Body of pancreas (tissue), 4 donors: ENCODE data around the gene GTPBP4. TPM values are rescaled to one million over a fixed set of nuclear protein-coding genes. Genes with fewer than 3 reads are reported as not detected.
A peak's percentile ranks its signal among the peaks of the same experiment; 100 is the strongest.

Experiments used
- ATAC-seq: fragments of 150-250 bp; one replicate; pipeline ENCODE4 v1.9.1; 2016
- DNase-seq, 4 donors: peaks; one replicate each; pipeline ENCODE4 v3.0.0-alpha.2; 2019
- H3K27ac ChIP-seq, 4 donors: fragments of 200-600 bp; sonication (generic); 1 replicate in 3 of 4; 2 replicates in 1 of 4; pipeline versions ENCODE4 v1.5.1 to v1.6.1; 2016 to 2019; ENCODE audit warnings: mild to moderate bottlenecking in 1 of 4, mixed read lengths in 1 of 4, moderate library complexity in 1 of 4
- H3K27me3 ChIP-seq, 2 donors: fragments of 200-600 bp; sonication (generic); one replicate each; pipeline ENCODE4 v1.6.0; 2016; ENCODE audit warnings: mild to moderate bottlenecking in 1 of 2
- H3K36me3 ChIP-seq, 2 donors: fragments of 200-600 bp; sonication (generic); replicated peaks in 1 of 2; 2 replicates each; pipeline ENCODE4 v1.5.1; 2016; ENCODE audit warnings: low read depth in 2 of 2; ENCODE audit not compliant: insufficient read depth in 1 of 2
- H3K4me1 ChIP-seq: fragments of 200-600 bp; sonication (generic); one replicate; pipeline ENCODE4 v1.6.0; 2016
- H3K4me3 ChIP-seq, 2 donors: fragments of 200-600 bp; sonication (generic); 1 replicate in 1 of 2; 2 replicates in 1 of 2; pipeline ENCODE4 v1.5.1; 2016 to 2019
- H3K9me3 ChIP-seq, 3 donors: fragments of 200-600 bp; sonication (generic); 1 replicate in 2 of 3; 2 replicates in 1 of 3; pipeline ENCODE4 v1.5.1; 2016
- POLR2A ChIP-seq, 3 donors: fragments of 450-650 bp; IDR thresholded peaks; one replicate each; pipeline ENCODE4 v1.6.1; 2016; ENCODE audit warnings: antibody characterized with exemption in 3 of 3, mild to moderate bottlenecking in 2 of 3
- WGBS, 2 donors: methylation state at CpG; one replicate each; pipeline ENCODE4 v1.1.5; 2017; 5-methylcytosine and 5-hydroxymethylcytosine counted together
- intact Hi-C: fragments of 100-400 bp; cut with DNase I; formaldehyde crosslinking; loops from one replicate; pipeline ENCODE4 v1.15.1; 2023
- total RNA-seq, 2 donors: library from RNA; depleted of rRNA; stranded (reverse); fragments of >200 nt; gene quantifications; one replicate each; pipeline ENCODE4 v1.1.0, GENCODE V29; 2016
- TF ChIP-seq, protein P1 (sequence below), 7 experiments: fragments of 450-650 bp in 4 of 7; fragments of 200-600 bp in 3 of 7; sonication (generic) in 3 of 7; IDR thresholded peaks; one replicate each; pipeline ENCODE4 v1.5.1; 2016 to 2019; ENCODE audit warnings: antibody characterized with exemption in 7 of 7

Gene GTPBP4
- total RNA-seq, 2 donors from 2014 or later: 8.3 to 20.4 TPM

- Histone ChIP-seq H3K9me3 (no peaks in the 10 kb centered on the region), H3K36me3 (no peaks in the 10 kb centered on the region), H3K4me1 (peaks cover 50% of the 10 kb centered on the region), H3K27ac (peak within 1 kb of the TSS; percentile 90 to 99 (median 98)), H3K4me3 (peak within 1 kb of the TSS; percentile 31 to 56), H3K27me3 (no peaks in the 10 kb centered on the region)
- TF ChIP-seq, protein P1, sequence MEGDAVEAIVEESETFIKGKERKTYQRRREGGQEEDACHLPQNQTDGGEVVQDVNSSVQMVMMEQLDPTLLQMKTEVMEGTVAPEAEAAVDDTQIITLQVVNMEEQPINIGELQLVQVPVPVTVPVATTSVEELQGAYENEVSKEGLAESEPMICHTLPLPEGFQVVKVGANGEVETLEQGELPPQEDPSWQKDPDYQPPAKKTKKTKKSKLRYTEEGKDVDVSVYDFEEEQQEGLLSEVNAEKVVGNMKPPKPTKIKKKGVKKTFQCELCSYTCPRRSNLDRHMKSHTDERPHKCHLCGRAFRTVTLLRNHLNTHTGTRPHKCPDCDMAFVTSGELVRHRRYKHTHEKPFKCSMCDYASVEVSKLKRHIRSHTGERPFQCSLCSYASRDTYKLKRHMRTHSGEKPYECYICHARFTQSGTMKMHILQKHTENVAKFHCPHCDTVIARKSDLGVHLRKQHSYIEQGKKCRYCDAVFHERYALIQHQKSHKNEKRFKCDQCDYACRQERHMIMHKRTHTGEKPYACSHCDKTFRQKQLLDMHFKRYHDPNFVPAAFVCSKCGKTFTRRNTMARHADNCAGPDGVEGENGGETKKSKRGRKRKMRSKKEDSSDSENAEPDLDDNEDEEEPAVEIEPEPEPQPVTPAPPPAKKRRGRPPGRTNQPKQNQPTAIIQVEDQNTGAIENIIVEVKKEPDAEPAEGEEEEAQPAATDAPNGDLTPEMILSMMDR (IDR thresholded peaks at IDR 0.05): no peak
- peak; percentile 71 to 84 (median 81) for TF ChIP-seq POLR2A (IDR thresholded peaks at IDR 0.05)
- ATAC-seq (peak; percentile 92), DNase-seq (peak; percentile 79 to 87 (median 81))
- WGBS, 2 donors: 0% methylated on average over 37 to 78 of the region's 87 CpGs
- intact Hi-C loops: no loop called here
Observed at GRCh38 chr10:1056326-1057105, 68.3 kb downstream of the GTPBP4 start, which contains the start of gene WDR37. WDR37 (plus strand) TSS chr10:1056385; CDS start chr10:1072156, 15,771 bp downstream.

GRCh38 chr10:1057106-1057657, 68.9 kb downstream of the GTPBP4 start:
- intact Hi-C loops: no loop called here
- Histone ChIP-seq H3K4me3 (peak overlapping the region; percentile 31 to 56), H3K36me3 (no peaks in the 10 kb centered on the region), H3K4me1 (peaks cover 44% of the 10 kb centered on the region), H3K27ac (peak overlapping the region; percentile 90 to 99 (median 98)), H3K9me3 (no peaks in the 10 kb centered on the region), H3K27me3 (no peaks in the 10 kb centered on the region)
- WGBS, 2 donors: 1 to 2% methylated on average over 10 to 26 of the region's 26 CpGs
- ATAC-seq (peak; percentile 2), DNase-seq (no peak)
- TF ChIP-seq, protein P1 (IDR thresholded peaks at IDR 0.05): no peak
- no peak for TF ChIP-seq POLR2A (IDR thresholded peaks at IDR 0.05)

DNA sequence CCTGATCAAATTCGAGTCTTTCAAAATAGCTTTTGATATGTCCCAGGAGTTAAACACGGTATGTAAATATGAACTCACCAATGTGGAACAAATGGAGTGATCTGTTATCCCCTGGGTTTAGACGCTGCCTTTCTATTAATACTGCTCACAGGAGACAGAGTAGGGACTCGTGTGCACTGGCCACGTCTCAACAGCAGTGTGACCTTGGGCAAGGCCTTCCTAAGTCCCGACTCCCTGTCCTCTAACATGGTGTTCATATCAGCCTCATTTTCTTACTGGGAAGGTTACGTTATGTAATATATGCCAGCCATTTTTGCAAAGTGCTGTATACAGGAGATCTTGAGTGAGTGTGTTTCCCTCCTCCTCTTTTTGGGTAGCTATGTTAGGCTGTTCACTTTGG, 69.8 kb downstream of the GTPBP4 start:
- Histone ChIP-seq H3K36me3 (no peaks in the 10 kb centered on the region), H3K27me3 (no peaks in the 10 kb centered on the region), H3K9me3 (no peaks in the 10 kb centered on the region), H3K4me1 (peaks cover 37% of the 10 kb centered on the region), H3K4me3 (no peak overlapping the region), H3K27ac (peak overlapping the region in 1 of 4 donors; percentile 15)
- DNase-seq: peak in 1 of 4 donors; percentile 39
- TF ChIP-seq, protein P1 (IDR thresholded peaks at IDR 0.05): no peak
- TF ChIP-seq POLR2A (IDR thresholded peaks at IDR 0.05): no peak
- intact Hi-C loops: no loop called here
- no peak for ATAC-seq
- WGBS, 2 donors: 19 to 21% methylated on average over 7 of the region's 7 CpGs

- whole genome bisulfite sequencing, 2 donors: 97% methylated on average over 6 to 8 of the region's 8 CpGs
- DNase-seq: no peak
- intact Hi-C loops: no loop called here
- H3K36me3 ChIP-seq: no peaks in the 10 kb centered on the region
- no peaks in the 10 kb centered on the region for H3K27me3 ChIP-seq
- ATAC-seq: no peak
- no peaks in the 10 kb centered on the region for H3K9me3 ChIP-seq
- H3K4me1 ChIP-seq: peaks cover 22% of the 10 kb centered on the region
- TF ChIP-seq POLR2A (IDR thresholded peaks at IDR 0.05): no peak
- TF ChIP-seq, protein P1 (IDR thresholded peaks at IDR 0.05): no peak
- no peak overlapping the region for H3K4me3 ChIP-seq
- no peak overlapping the region for H3K27ac ChIP-seq
Observed at GRCh38 chr10:1059902-1060301, 71.7 kb downstream of the GTPBP4 start.
